Measurements from ENCODE around the gene SCARF2.

Gene SCARF2

GRCh38 chr22:20427945-20428417 is 9.6 kb downstream of the SCARF2 start:
- no peak for TF ChIP-seq CTCF (IDR thresholded peaks at IDR 0.05; ENCODE audit: unreplicated experiment in 3 of 3)
- Mint-ChIP-seq H3K4me1 (peaks cover 5% of the 10 kb centered on the region), H3K27me3 (ENCODE audit: low read depth) (peaks cover 26% of the 10 kb centered on the region), H3K9me3 (no peaks in the 10 kb centered on the region), H3K27ac (no peak overlapping the region), H3K36me3 (ENCODE audit: low read depth) (peaks cover 26% of the 10 kb centered on the region), H3K4me3 (no peak overlapping the region)

GRCh38 chr22:20427104-20427944 is 10.3 kb downstream of the SCARF2 start:
- Mint-ChIP-seq H3K27ac (no peak overlapping the region), H3K36me3 (ENCODE audit: low read depth) (peaks cover 24% of the 10 kb centered on the region), H3K9me3 (no peaks in the 10 kb centered on the region), H3K4me3 (peak overlapping the region in 1 of 3 experiments; percentile 18), H3K4me1 (peaks cover 5% of the 10 kb centered on the region), H3K27me3 (ENCODE audit: low read depth) (peaks cover 20% of the 10 kb centered on the region)
- no peak for TF ChIP-seq CTCF (IDR thresholded peaks at IDR 0.05; ENCODE audit: unreplicated experiment in 3 of 3)

- H3K9me3 Mint-ChIP-seq, result no peaks in the 10 kb centered on the region
- no peak for TF ChIP-seq CTCF (IDR thresholded peaks at IDR 0.05; ENCODE audit: unreplicated experiment in 3 of 3)
- H3K4me3 Mint-ChIP-seq, result no peak overlapping the region
- peaks cover 5% of the 10 kb centered on the region for H3K4me1 Mint-ChIP-seq
- H3K27me3 Mint-ChIP-seq (ENCODE audit: low read depth), result peaks cover 12% of the 10 kb centered on the region
- peaks cover 22% of the 10 kb centered on the region for H3K36me3 Mint-ChIP-seq (ENCODE audit: low read depth)
- H3K27ac Mint-ChIP-seq, result no peak overlapping the region
Observed at GRCh38 chr22:20426259-20426615, 11.4 kb downstream of the SCARF2 start.

- Mint-ChIP-seq H3K27ac (no peak overlapping the region), H3K36me3 (ENCODE audit: low read depth) (peaks cover 22% of the 10 kb centered on the region), H3K4me1 (peaks cover 5% of the 10 kb centered on the region), H3K27me3 (ENCODE audit: low read depth) (peaks cover 12% of the 10 kb centered on the region), H3K4me3 (no peak overlapping the region), H3K9me3 (no peaks in the 10 kb centered on the region)
- no peak for TF ChIP-seq CTCF (IDR thresholded peaks at IDR 0.05; ENCODE audit: unreplicated experiment in 3 of 3)
Observed at GRCh38 chr22:20425566-20426258, 11.9 kb downstream of the SCARF2 start.

- Mint-ChIP-seq H3K27ac (no peak overlapping the region), H3K4me3 (no peak overlapping the region), H3K36me3 (ENCODE audit: low read depth) (peaks cover 22% of the 10 kb centered on the region), H3K9me3 (no peaks in the 10 kb centered on the region), H3K27me3 (ENCODE audit: low read depth) (peaks cover 7% of the 10 kb centered on the region), H3K4me1 (peaks cover 5% of the 10 kb centered on the region)
- TF ChIP-seq CTCF (IDR thresholded peaks at IDR 0.05; ENCODE audit: unreplicated experiment in 3 of 3), result no peak
Observed at GRCh38 chr22:20424932-20425565, 12.6 kb downstream of the SCARF2 start.
